HepG2 (cell line): ENCODE results near the gene TSHZ1. TPM values are rescaled to one million over a fixed set of nuclear protein-coding genes. Genes with fewer than 3 reads are reported as not detected.

ENCODE experiments used
- EP300 ChIP-seq, 3 experiments: sonication (generic) in 1 of 3; formaldehyde crosslinking in 1 of 3; IDR thresholded peaks; 2 replicates each; pipeline versions ENCODE4 v1.5.1 to v1.6.1; 2011 to 2020; ENCODE audit warnings: low read depth in 2 of 3, low read length in 2 of 3, borderline replicate concordance in 1 of 3, improper control_type of control experiment in 1 of 3, mild to moderate bottlenecking in 1 of 3, missing genetic modification reagents in 1 of 3, moderate library complexity in 1 of 3
- GFI1 ChIP-seq: sonication (generic); formaldehyde crosslinking; IDR thresholded peaks from 2 replicates; pipeline ENCODE4 v1.5.0; 2020; ENCODE audit warnings: missing genetic modification reagents, mild to moderate bottlenecking, borderline replicate concordance
- NFYB ChIP-seq: sonication (generic); formaldehyde crosslinking; IDR thresholded peaks from 2 replicates; pipeline ENCODE4 v1.4.0; 2020; ENCODE audit warnings: missing genetic modification reagents
- NFYC ChIP-seq: IDR thresholded peaks from 2 replicates; pipeline ENCODE4 v1.6.1; 2016; ENCODE audit warnings: missing genetic modification reagents, missing compliant biosample characterization
- NONO ChIP-seq, 2 experiments: fragments of 450-650 bp in 1 of 2; sonication (generic) in 1 of 2; formaldehyde crosslinking in 1 of 2; IDR thresholded peaks in 1 of 2; conservative IDR thresholded peaks in 1 of 2; 2 replicates each; pipeline versions ENCODE4 v1.6.1 to v1.8.0; 2017 to 2022; ENCODE audit warnings: mild to moderate bottlenecking in 1 of 2, missing genetic modification reagents in 1 of 2, moderate library complexity in 1 of 2
- NR2F6 ChIP-seq, 2 experiments: IDR thresholded peaks; 2 replicates each; pipeline ENCODE4 v1.6.1; 2016; ENCODE audit warnings: antibody characterized with exemption in 1 of 2, mild to moderate bottlenecking in 1 of 2
- PATZ1 ChIP-seq: sonication (generic); formaldehyde crosslinking; IDR thresholded peaks from 2 replicates; pipeline ENCODE4 v1.4.0; 2020; ENCODE audit warnings: missing genetic modification reagents
- PAXIP1 ChIP-seq: sonication (generic); formaldehyde crosslinking; conservative IDR thresholded peaks from 2 replicates; pipeline ENCODE4 v1.4.0; 2020; ENCODE audit warnings: mild to moderate bottlenecking, missing genetic modification reagents, moderate library complexity
- PHF21A ChIP-seq: sonication (generic); formaldehyde crosslinking; IDR thresholded peaks from 2 replicates; pipeline ENCODE4 v1.5.0; 2020; ENCODE audit warnings: mild to moderate bottlenecking, missing genetic modification reagents
- PITX1 ChIP-seq: sonication (generic); formaldehyde crosslinking; IDR thresholded peaks from 2 replicates; pipeline ENCODE4 v1.5.1; 2020; ENCODE audit warnings: mild to moderate bottlenecking, missing genetic modification reagents
- SOX13 ChIP-seq, 3 experiments: fragments of 450-650 bp in 1 of 3; sonication (generic) in 1 of 3; formaldehyde crosslinking in 1 of 3; IDR thresholded peaks in 2 of 3; conservative IDR thresholded peaks in 1 of 3; 2 replicates each; pipeline versions ENCODE4 v1.5.0 to v1.6.1; 2016 to 2020; ENCODE audit warnings: antibody characterized with exemption in 1 of 3, mild to moderate bottlenecking in 1 of 3, missing compliant biosample characterization in 1 of 3, missing genetic modification reagents in 1 of 3, moderate library complexity in 1 of 3
- SP5 ChIP-seq: IDR thresholded peaks from 2 replicates; pipeline ENCODE4 v1.6.1; 2016; ENCODE audit warnings: low read depth, borderline replicate concordance
- TBX2 ChIP-seq: sonication (generic); formaldehyde crosslinking; IDR thresholded peaks from 2 replicates; pipeline ENCODE4 v1.5.0; 2020; ENCODE audit warnings: missing genetic modification reagents, mild to moderate bottlenecking, borderline replicate concordance
- TCF7 ChIP-seq: sonication (generic); IDR thresholded peaks from 2 replicates; pipeline ENCODE4 v1.6.1; 2016; ENCODE audit warnings: antibody characterized with exemption, low read depth
- ZEB1 ChIP-seq: IDR thresholded peaks from 2 replicates; pipeline ENCODE4 v1.6.1; 2012; ENCODE audit warnings: mild to moderate bottlenecking, low read depth, inconsistent platforms; ENCODE audit not compliant: insufficient replicate concordance
- ZFP36L1 ChIP-seq: sonication (generic); formaldehyde crosslinking; IDR thresholded peaks from 2 replicates; pipeline ENCODE4 v1.8.0; 2022; ENCODE audit warnings: mild to moderate bottlenecking, missing genetic modification reagents, moderate library complexity
- ZNF280D ChIP-seq: sonication (generic); formaldehyde crosslinking; IDR thresholded peaks from 2 replicates; pipeline ENCODE4 v1.5.1; 2020; ENCODE audit warnings: mild to moderate bottlenecking, missing genetic modification reagents
- ZNF850 ChIP-seq: sonication (generic); formaldehyde crosslinking; conservative IDR thresholded peaks from 2 replicates; pipeline ENCODE4 v1.9.0; 2021; ENCODE audit warnings: mild to moderate bottlenecking, missing genetic modification reagents
- polyA plus RNA-seq, 8 experiments: library from polyadenylated mRNA; depleted of rRNA in 3 of 8; stranded (reverse) in 7 of 8; unstranded in 1 of 8; fragments of >200 nt; fragmentation: Illumina TruSeq in 4 of 8; extraction: Trizol in 4 of 8; gene quantifications; 2 replicates each; pipeline versions ENCODE4 v1.2.1 to v1.2.3, GENCODE V29; 2011 to 2016; ENCODE audit warnings: low read depth in 4 of 8, missing spikeins in 1 of 8, mixed read lengths in 1 of 8; ENCODE audit not compliant: insufficient read depth in 1 of 8
- total RNA-seq, 5 experiments: library from RNA; depleted of rRNA; stranded (reverse); fragments of >200 nt; fragmentation: Illumina TruSeq; extraction: Trizol; gene quantifications; 2 replicates each; pipeline ENCODE4 v1.2.3, GENCODE V29; 2016; ENCODE audit warnings: low read depth in 1 of 5

The TSHZ1 gene
- total and polyA plus RNA-seq, 2 of the 13 experiments (the other 11 are each of a cell fraction or from before 2014, with no cell fraction given), result 2.5 to 2.7 TPM

- TF ChIP-seq ZNF280D (no peak), NFYC (CRISPR knock-in tag) (peak; percentile 67), TCF7 (peak; percentile 79), PAXIP1 (CRISPR knock-in tag) (peak; percentile 46; the same call in 1 of the 2 replicates), ZFP36L1 (no peak), SOX13 (IDR thresholded peaks at IDR 0.05) (peak; percentile 50), SOX13 (CRISPR knock-in tag; conservative IDR thresholded peaks at IDR 0.05 in 1 of 2, IDR thresholded peaks at IDR 0.05 in 1 of 2) (peak in 1 of 2 experiments; percentile 86; a peak in 2 of 4 replicates), GFI1 (CRISPR knock-in tag) (0 out of 2 replicates have a peak, but pooled peaks have one; percentile 15), NFYB (CRISPR knock-in tag) (peak; percentile 71), ZNF850 (CRISPR knock-in tag) (no peak), PHF21A (CRISPR knock-in tag) (peak; percentile 54; the same call in 1 of the 2 replicates), PITX1 (CRISPR knock-in tag) (peak; percentile 47; the same call in 1 of the 2 replicates), SP5 (CRISPR knock-in tag) (peak; percentile 91), NONO (IDR thresholded peaks at IDR 0.05) (no peak), NONO (CRISPR knock-in tag; conservative IDR thresholded peaks at IDR 0.05) (no peak), TBX2 (CRISPR knock-in tag) (peak; percentile 72; the same call in 1 of the 2 replicates), ZEB1 (no peak), NR2F6 (IDR thresholded peaks at IDR 0.05) (peak; percentile 79), NR2F6 (CRISPR knock-in tag; IDR thresholded peaks at IDR 0.05) (peak; percentile 46; the same call in 1 of the 2 replicates), PATZ1 (CRISPR knock-in tag) (peak; percentile 47; the same call in 1 of the 2 replicates), EP300 (IDR thresholded peaks at IDR 0.05; ENCODE audit: low read depth in 2 of 2, low read length in 2 of 2) (peak in 1 of 2 experiments; percentile 53; a peak in 1 of 4 replicates), EP300 (CRISPR knock-in tag; IDR thresholded peaks at IDR 0.05; ENCODE audit: borderline replicate concordance) (no peak)
Measured at GRCh38 chr18:75290737-75291358, 80.3 kb downstream of the TSHZ1 start (continued).
